HepG2 (cell line): ENCODE results near the gene PTPRU. TPM values are rescaled to one million over a fixed set of nuclear protein-coding genes. Genes with fewer than 3 reads are reported as not detected.
A peak's percentile ranks its signal among the peaks of the same experiment; 100 is the strongest.

Source experiments
- ARHGAP35 ChIP-seq: sonication (generic); formaldehyde crosslinking; IDR thresholded peaks from 2 replicates; pipeline ENCODE4 v1.9.0; 2022; ENCODE audit warnings: mild to moderate bottlenecking, inconsistent platforms, moderate library complexity, missing genetic modification reagents, borderline replicate concordance
- BORCS8-MEF2B ChIP-seq: sonication (generic); formaldehyde crosslinking; IDR thresholded peaks from 2 replicates; pipeline ENCODE4 v1.8.0; 2022; ENCODE audit warnings: mild to moderate bottlenecking, missing genetic modification reagents
- CHCHD3 ChIP-seq: sonication (generic); formaldehyde crosslinking; IDR thresholded peaks from 2 replicates; pipeline ENCODE4 v1.8.0; 2022; ENCODE audit warnings: mild to moderate bottlenecking, missing genetic modification reagents, moderate library complexity
- GATAD1 ChIP-seq: IDR thresholded peaks from 2 replicates; pipeline ENCODE4 v1.6.1; 2016; ENCODE audit warnings: missing genetic modification reagents, missing compliant biosample characterization
- HNRNPL ChIP-seq: fragments of 200-400 bp; formaldehyde crosslinking; IDR thresholded peaks from 2 replicates; pipeline ENCODE4 v1.6.1; 2017; ENCODE audit warnings: mild to moderate bottlenecking, low read depth, low read length
- KLF9 ChIP-seq: IDR thresholded peaks from 2 replicates; pipeline ENCODE4 v1.6.1; 2016; ENCODE audit warnings: low read depth
- MAFG ChIP-seq: sonication (generic); formaldehyde crosslinking; IDR thresholded peaks from 2 replicates; pipeline ENCODE4 v1.5.1; 2020; ENCODE audit warnings: mild to moderate bottlenecking, missing genetic modification reagents
- NCOA2 ChIP-seq: sonication (generic); formaldehyde crosslinking; IDR thresholded peaks from 2 replicates; pipeline ENCODE4 v1.8.0; 2022; ENCODE audit warnings: inconsistent platforms
- NFE2 ChIP-seq: sonication (generic); formaldehyde crosslinking; IDR thresholded peaks from 2 replicates; pipeline ENCODE4 v1.4.0; 2020; ENCODE audit warnings: missing genetic modification reagents
- PITX1 ChIP-seq: sonication (generic); formaldehyde crosslinking; IDR thresholded peaks from 2 replicates; pipeline ENCODE4 v1.5.1; 2020; ENCODE audit warnings: mild to moderate bottlenecking, missing genetic modification reagents
- PTBP1 ChIP-seq: fragments of 200-400 bp; formaldehyde crosslinking; IDR thresholded peaks from 2 replicates; pipeline ENCODE4 v1.6.1; 2018; ENCODE audit warnings: low read length, low read depth; ENCODE audit not compliant: poor library complexity, severe bottlenecking
- SIN3A ChIP-seq: IDR thresholded peaks from 2 replicates; pipeline ENCODE4 v1.6.1; 2011; ENCODE audit warnings: low read depth, mild to moderate bottlenecking, control low read depth, low read length, borderline replicate concordance
- ZC3H4 ChIP-seq: sonication (generic); formaldehyde crosslinking; IDR thresholded peaks from 2 replicates; pipeline ENCODE4 v1.4.0; 2020; ENCODE audit warnings: missing genetic modification reagents, borderline replicate concordance
- ZNF24 ChIP-seq: fragments of 450-650 bp; IDR thresholded peaks from 2 replicates; pipeline ENCODE4 v1.6.1; 2017; ENCODE audit warnings: antibody characterized with exemption, mild to moderate bottlenecking
- ZNF782 ChIP-seq: sonication (generic); formaldehyde crosslinking; IDR thresholded peaks from 2 replicates; pipeline ENCODE4 v1.4.0; 2020; ENCODE audit warnings: missing genetic modification reagents, mild to moderate bottlenecking, borderline replicate concordance
- polyA plus RNA-seq, 8 experiments: library from polyadenylated mRNA; depleted of rRNA in 3 of 8; stranded (reverse) in 7 of 8; unstranded in 1 of 8; fragments of >200 nt; fragmentation: Illumina TruSeq in 4 of 8; extraction: Trizol in 4 of 8; gene quantifications; 2 replicates each; pipeline versions ENCODE4 v1.2.1 to v1.2.3, GENCODE V29; 2011 to 2016; ENCODE audit warnings: low read depth in 4 of 8, missing spikeins in 1 of 8, mixed read lengths in 1 of 8; ENCODE audit not compliant: insufficient read depth in 1 of 8
- total RNA-seq, 5 experiments: library from RNA; depleted of rRNA; stranded (reverse); fragments of >200 nt; fragmentation: Illumina TruSeq; extraction: Trizol; gene quantifications; 2 replicates each; pipeline ENCODE4 v1.2.3, GENCODE V29; 2016; ENCODE audit warnings: low read depth in 1 of 5
- TF ChIP-seq, protein P1 (sequence below): sonication (generic); formaldehyde crosslinking; IDR thresholded peaks from 2 replicates; pipeline ENCODE4 v1.4.0; 2020; ENCODE audit warnings: missing genetic modification reagents
- TF ChIP-seq, protein P2 (sequence below): sonication (generic); formaldehyde crosslinking; IDR thresholded peaks from 2 replicates; pipeline ENCODE4 v1.5.0; 2020; ENCODE audit warnings: missing genetic modification reagents
- TF ChIP-seq, protein P3 (sequence below): sonication (generic); formaldehyde crosslinking; IDR thresholded peaks from 2 replicates; pipeline ENCODE4 v1.5.1; 2020; ENCODE audit warnings: missing genetic modification reagents, mild to moderate bottlenecking, borderline replicate concordance
- TF ChIP-seq, protein P4 (sequence below): sonication (generic); formaldehyde crosslinking; IDR thresholded peaks from 2 replicates; pipeline ENCODE4 v1.9.0; 2021; ENCODE audit warnings: mild to moderate bottlenecking, missing genetic modification reagents
- TF ChIP-seq, protein P5 (sequence below): sonication (generic); formaldehyde crosslinking; IDR thresholded peaks from 2 replicates; pipeline ENCODE4 v1.4.0; 2020; ENCODE audit warnings: low read depth, mild to moderate bottlenecking, missing genetic modification reagents

The PTPRU gene
- total and polyA plus RNA-seq, 2 of the 13 experiments (the other 11 are each of a cell fraction or from before 2014, with no cell fraction given) = 21.6 to 22.3 TPM

DNA sequence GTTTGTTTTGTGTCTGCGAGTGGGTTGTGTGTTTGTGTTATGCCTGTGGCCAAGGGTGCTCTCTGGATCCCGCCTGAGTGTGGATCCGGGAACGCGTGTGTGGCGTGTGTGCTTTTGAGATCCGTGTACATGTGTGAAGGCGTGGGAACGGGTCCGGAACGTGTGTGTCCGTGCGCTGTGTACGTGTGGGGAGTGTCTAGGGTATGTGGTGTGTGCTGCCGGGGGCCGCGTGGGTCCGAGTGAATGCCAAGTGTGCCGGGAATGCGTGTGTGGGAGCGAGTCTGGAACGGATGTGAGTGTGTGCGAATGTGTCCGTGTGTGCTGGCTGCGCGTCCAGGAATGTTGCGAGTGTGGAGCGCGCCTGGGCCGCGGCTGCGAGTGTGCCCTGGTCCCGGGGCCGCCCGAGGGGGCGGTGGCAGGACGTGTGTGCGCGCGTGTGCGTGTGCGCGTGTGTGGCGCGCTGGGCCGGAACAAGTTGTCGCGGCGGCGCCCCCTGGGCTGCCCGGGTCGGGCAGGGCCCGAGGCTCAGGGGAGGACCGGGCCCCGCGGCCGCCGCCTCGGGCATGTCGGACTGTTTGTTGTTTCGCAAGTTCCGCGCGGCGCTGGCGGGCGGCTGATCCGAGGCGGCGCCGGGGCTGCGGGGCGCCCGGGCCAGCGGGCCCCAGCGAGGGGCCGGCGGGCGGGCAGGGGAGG lies 953 bp downstream of the PTPRU start (continued):
- TF ChIP-seq ARHGAP35 (CRISPR knock-in tag) (no peak), PTBP1 (no peak), GATAD1 (CRISPR knock-in tag) (no peak), HNRNPL (no peak), CHCHD3 (no peak), NFE2 (no peak), ZC3H4 (no peak), BORCS8-MEF2B (CRISPR knock-in tag) (no peak), NCOA2 (CRISPR knock-in tag) (no peak), ZNF24 (no peak), MAFG (CRISPR knock-in tag) (no peak), ZNF782 (CRISPR knock-in tag) (no peak), KLF9 (CRISPR knock-in tag) (no peak), SIN3A (no peak; the same call in 1 of the 2 replicates), PITX1 (CRISPR knock-in tag) (no peak)
- TF ChIP-seq, protein P1, sequence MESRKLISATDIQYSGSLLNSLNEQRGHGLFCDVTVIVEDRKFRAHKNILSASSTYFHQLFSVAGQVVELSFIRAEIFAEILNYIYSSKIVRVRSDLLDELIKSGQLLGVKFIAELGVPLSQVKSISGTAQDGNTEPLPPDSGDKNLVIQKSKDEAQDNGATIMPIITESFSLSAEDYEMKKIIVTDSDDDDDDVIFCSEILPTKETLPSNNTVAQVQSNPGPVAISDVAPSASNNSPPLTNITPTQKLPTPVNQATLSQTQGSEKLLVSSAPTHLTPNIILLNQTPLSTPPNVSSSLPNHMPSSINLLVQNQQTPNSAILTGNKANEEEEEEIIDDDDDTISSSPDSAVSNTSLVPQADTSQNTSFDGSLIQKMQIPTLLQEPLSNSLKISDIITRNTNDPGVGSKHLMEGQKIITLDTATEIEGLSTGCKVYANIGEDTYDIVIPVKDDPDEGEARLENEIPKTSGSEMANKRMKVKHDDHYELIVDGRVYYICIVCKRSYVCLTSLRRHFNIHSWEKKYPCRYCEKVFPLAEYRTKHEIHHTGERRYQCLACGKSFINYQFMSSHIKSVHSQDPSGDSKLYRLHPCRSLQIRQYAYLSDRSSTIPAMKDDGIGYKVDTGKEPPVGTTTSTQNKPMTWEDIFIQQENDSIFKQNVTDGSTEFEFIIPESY (CRISPR knock-in tag) = no peak
- TF ChIP-seq, protein P2, sequence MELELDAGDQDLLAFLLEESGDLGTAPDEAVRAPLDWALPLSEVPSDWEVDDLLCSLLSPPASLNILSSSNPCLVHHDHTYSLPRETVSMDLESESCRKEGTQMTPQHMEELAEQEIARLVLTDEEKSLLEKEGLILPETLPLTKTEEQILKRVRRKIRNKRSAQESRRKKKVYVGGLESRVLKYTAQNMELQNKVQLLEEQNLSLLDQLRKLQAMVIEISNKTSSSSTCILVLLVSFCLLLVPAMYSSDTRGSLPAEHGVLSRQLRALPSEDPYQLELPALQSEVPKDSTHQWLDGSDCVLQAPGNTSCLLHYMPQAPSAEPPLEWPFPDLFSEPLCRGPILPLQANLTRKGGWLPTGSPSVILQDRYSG (CRISPR knock-in tag) = no peak
- TF ChIP-seq, protein P3, sequence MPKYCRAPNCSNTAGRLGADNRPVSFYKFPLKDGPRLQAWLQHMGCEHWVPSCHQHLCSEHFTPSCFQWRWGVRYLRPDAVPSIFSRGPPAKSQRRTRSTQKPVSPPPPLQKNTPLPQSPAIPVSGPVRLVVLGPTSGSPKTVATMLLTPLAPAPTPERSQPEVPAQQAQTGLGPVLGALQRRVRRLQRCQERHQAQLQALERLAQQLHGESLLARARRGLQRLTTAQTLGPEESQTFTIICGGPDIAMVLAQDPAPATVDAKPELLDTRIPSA (CRISPR knock-in tag) = no peak
- TF ChIP-seq, protein P4, sequence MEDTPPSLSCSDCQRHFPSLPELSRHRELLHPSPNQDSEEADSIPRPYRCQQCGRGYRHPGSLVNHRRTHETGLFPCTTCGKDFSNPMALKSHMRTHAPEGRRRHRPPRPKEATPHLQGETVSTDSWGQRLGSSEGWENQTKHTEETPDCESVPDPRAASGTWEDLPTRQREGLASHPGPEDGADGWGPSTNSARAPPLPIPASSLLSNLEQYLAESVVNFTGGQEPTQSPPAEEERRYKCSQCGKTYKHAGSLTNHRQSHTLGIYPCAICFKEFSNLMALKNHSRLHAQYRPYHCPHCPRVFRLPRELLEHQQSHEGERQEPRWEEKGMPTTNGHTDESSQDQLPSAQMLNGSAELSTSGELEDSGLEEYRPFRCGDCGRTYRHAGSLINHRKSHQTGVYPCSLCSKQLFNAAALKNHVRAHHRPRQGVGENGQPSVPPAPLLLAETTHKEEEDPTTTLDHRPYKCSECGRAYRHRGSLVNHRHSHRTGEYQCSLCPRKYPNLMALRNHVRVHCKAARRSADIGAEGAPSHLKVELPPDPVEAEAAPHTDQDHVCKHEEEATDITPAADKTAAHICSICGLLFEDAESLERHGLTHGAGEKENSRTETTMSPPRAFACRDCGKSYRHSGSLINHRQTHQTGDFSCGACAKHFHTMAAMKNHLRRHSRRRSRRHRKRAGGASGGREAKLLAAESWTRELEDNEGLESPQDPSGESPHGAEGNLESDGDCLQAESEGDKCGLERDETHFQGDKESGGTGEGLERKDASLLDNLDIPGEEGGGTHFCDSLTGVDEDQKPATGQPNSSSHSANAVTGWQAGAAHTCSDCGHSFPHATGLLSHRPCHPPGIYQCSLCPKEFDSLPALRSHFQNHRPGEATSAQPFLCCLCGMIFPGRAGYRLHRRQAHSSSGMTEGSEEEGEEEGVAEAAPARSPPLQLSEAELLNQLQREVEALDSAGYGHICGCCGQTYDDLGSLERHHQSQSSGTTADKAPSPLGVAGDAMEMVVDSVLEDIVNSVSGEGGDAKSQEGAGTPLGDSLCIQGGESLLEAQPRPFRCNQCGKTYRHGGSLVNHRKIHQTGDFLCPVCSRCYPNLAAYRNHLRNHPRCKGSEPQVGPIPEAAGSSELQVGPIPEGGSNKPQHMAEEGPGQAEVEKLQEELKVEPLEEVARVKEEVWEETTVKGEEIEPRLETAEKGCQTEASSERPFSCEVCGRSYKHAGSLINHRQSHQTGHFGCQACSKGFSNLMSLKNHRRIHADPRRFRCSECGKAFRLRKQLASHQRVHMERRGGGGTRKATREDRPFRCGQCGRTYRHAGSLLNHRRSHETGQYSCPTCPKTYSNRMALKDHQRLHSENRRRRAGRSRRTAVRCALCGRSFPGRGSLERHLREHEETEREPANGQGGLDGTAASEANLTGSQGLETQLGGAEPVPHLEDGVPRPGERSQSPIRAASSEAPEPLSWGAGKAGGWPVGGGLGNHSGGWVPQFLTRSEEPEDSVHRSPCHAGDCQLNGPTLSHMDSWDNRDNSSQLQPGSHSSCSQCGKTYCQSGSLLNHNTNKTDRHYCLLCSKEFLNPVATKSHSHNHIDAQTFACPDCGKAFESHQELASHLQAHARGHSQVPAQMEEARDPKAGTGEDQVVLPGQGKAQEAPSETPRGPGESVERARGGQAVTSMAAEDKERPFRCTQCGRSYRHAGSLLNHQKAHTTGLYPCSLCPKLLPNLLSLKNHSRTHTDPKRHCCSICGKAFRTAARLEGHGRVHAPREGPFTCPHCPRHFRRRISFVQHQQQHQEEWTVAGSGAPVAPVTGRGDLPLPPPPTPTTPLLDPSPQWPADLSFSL (CRISPR knock-in tag) = peak; percentile 97
- TF ChIP-seq, protein P5, sequence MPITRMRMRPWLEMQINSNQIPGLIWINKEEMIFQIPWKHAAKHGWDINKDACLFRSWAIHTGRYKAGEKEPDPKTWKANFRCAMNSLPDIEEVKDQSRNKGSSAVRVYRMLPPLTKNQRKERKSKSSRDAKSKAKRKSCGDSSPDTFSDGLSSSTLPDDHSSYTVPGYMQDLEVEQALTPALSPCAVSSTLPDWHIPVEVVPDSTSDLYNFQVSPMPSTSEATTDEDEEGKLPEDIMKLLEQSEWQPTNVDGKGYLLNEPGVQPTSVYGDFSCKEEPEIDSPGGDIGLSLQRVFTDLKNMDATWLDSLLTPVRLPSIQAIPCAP (CRISPR knock-in tag) = no peak
